DMS79 treated with DMSO at 0.1 percent for 48 hours (cell line): ENCODE results near the gene AIDA.

ENCODE experiments used
- DNase-seq: peaks from one replicate; lab custom pipeline; 2025; lab: John Stamatoyannopoulos, UW

AIDA gene

DNA sequence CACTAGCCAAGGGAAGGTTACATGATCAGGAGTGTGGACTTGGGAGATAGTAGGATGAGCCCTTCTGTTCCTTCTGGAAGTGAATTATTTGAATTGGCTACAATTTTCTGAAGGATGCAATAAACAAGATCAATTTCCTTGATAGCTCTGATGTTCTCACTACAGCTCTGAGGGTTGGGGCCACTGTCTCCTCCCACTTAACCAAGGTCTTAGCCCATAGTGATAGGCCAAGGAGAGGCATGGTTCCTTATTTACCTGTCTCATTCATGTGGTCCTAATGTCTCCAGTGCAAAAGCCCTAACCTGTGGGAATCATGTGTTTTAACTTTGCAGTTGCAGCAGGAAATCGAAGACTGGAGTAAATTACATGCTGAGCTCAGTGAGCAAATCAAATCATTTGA is 59.6 kb downstream of the AIDA start:
- DNase-seq: no peak

DNA sequence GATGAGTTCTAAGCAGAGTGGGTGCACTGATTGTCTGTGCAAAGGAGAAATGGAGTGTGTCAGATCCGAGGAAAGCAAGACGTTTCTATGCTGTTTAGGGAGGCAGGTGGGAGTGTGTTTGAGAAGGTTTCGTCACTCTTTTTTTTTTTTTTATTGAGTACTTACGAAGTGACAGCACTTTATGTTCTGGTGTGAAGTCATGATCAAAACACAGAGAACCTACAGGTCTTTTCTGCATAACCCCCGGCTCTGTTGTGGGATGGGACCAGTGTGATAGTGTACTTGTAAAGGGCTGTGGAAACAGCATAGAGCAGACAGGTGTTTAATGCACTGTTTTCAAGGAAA is 67.7 kb downstream of the AIDA start:
- DNase-seq: no peak

DNA sequence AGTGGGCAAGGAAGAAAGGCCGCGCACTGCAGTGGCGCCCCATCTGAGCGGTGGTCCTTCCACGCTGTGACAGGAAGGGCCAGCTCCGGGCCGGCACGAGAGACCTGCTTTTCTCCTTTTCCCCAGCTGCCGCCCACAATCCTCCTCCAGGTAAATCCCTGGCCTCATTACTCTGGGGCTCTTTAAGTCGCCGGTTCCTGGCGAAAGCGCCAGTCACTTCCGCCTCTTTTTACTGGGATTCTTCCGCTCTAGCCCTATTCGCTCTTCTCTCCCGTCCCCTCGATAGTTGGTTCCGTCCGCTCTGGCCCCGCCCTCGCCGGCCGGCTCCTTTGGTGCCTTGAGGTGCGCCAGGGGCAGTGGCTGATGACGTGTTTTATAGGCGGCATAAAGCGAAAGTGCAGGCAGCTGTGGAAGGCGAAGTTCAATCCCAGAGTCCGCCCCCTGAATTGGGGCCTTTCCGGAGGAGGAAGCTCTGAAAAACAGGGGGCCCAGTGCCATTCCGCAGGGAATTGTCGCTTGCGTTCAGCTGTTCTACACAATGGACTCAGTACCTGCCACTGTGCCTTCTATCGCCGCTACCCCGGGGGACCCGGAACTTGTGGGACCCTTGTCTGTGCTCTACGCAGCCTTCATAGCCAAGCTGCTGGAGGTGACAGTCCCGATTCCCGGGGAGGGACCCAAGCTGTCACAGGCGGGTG is 68.2 kb downstream of the AIDA start:
- peak; percentile 99 for DNase-seq

DNA sequence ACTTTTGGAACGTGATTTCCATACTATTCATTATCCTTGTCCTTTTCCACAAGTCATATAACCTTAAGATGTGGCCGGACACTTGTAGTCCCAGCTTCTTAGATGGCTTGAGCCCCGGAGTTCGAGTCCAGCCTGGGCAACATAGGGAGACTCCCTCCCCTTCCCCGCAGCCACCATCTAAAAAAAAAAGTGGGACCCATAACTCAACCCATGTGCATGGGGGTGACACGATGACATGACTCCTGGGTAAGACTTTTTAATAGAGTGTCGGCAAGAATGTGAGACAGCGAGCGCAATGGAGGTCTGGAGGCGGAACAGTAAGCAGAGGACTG is 68.7 kb downstream of the AIDA start:
- DNase-seq: no peak

DNA sequence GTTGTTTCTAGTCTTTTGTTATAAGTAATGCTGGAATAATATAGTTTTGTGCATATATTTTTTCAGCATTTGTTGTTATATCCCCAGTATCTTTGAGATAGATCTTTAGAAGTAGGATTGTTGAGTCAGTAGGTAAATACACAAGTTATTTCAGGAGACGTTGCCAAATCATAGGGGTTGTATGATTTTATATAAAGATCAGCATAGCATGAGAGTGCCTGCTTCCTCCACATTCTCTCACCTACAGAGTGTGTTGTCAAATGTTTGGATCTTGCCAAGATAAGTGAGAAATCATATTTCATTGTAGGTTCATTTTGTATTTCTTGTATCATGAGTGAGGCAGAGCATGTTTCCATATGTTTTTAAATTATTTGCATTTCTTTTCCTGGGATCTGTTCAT is 69.8 kb downstream of the AIDA start:
- no peak for DNase-seq

DNA sequence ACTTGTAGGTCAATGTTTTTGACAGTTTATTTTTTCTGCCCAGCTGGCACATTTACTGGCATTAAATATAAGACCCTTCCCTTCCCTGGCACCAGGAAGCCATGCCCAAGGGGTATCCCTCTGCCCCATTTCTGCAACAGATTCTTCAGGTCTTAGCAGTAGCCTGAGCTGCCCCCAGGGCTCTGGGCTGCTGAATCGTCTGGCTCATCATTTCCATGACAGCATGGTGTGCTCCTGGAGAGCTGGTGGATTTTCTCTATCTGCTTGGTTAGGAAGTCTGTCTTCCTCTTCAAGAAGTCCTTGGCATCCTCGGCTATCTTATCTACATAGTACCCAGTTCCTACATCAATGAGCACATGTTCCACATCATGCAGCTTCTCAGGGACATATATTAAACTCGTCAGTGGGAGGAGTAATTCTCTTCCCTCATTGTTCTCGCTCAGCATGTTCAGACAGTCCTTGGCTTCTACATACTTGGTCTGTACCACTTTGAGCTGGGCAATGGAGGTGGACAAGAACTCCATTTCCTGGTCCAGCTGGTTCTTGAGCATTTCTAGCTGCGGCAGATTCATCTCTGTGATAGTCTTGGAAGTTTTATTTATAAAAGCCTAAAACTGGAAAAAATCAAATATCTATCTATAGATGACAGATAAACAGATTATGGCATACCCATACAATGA is 70.9 kb downstream of the AIDA start:
- DNase-seq: no peak

DNA sequence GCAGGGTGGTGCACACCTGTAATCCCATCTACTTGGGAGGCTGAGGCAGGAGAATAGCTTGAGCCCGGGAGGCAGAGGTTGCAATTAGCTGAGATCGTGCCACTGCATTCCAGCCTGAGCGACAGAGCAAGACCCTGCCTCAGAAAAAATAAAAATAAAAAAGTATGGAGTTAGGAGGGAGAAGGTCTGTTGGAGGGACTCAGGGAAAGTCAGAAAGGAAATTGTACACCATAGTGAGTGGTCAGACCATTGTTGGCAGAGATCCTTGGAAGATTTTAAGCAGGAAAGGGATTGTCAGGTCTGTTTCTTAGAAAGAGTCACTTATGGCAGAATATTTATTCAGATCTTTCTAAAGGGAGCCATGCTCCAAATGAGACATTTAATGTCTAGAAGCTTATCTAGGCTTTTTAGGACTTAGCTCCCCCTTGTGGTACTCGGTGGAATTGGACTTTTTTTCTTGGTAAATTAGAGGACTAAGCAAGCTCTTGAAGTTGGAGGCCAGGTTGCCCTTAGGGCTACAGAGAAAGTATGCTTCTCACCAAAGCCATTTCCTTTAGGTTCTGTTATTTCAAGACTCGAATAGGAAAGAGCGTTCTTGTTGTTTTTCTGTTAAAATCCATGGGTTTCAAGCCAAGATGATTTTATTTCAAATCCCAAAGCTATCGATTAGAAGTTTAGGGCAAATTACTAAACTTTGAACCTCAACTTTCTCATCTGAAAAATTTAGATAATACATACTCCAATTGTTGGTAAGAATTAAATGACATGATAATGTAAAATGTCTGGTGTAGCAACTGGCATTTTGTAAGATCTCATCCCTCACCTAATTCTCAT is 77.9 kb downstream of the AIDA start:
- DNase-seq: peak; percentile 77

DNA sequence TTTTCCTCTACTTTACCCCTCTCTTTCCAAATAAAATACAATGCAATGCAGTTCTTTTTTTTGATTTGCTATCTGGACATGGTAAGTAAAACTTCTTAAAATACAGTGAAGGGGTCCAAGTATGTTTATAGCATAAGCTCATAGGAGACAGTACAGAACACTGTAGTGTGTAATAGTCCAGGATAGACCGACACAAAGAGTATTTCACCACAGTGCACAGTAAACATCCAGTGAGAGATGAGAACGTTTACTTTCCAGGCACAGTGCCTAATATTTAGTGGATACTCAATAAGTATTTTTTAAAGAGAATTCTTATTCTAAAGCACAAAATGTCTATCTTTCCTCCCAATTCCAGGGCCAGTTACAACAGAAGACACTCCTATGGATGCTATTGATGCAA is 79.5 kb downstream of the AIDA start:
- DNase-seq: no peak

DNA sequence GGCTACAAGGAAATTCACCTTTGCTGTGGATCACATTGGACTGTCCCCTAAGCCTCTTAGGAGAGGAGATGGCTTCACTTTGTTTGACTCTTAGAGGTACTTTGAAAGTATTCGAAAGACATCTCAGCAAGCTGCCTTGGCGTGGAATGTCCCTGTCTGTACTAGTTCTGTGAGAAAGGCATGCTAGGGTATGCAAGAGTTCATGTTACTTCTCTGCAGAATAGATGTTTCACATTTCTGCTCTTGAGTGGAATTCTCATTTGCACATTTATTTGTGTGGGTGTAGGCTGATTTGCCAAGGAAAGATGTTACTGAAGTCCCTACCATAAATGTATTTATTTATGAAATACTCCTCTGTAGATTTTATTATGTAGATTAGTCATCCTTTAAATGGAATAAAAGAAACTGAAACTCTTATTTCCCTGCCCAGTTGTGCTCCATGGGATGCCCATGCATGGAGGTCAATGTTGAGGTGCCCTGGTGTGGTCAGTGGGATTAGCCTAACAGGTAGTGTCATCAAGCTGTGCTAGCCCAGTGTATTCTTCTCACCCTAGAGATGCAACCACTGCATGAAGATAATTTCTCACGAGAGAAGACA is 80.6 kb downstream of the AIDA start:
- DNase-seq: no peak

DNA sequence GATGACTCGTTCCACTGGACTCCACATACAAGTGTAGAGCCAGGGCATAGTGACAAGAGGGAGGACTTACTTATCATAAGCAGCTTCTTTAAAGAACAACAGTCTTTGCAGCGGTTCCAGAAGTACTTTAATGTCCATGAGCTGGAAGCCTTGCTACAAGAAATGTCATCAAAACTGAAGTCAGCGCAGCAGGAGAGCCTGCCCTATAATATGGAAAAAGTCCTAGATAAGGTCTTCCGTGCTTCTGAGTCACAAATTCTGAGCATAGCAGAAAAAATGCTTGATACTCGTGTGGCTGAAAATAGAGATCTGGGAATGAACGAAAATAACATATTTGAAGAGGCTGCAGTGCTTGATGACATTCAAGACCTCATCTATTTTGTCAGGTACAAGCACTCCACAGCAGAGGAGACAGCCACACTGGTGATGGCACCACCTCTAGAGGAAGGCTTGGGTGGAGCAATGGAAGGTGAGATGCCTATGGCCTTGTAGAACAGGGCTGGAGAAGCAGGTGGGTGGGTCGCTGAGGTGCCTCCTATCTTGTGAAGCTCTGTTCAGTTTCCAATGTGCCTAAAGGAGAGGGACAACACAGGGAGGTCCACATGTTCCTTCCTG is 82.3 kb downstream of the AIDA start:
- DNase-seq: no peak

DNA sequence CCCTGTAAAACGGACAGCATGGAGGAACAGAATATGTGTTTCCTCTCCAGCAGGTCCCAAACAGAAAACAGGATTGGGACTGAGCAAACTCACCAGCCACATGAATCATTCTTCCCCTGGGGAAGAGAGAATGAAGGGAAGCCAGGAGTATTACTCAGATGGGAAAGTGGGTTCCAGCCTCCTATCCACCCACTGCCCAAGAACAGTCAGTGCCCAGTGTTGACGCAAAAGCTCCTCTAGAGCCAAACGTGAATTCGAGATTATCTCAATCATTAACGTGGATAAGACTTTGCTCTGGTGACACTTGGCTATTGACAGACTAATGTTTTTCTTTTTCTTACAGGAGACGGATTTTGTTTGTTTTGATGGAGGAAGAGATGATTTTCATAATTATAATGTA is 85.1 kb downstream of the AIDA start:
- DNase-seq: no peak

DNA sequence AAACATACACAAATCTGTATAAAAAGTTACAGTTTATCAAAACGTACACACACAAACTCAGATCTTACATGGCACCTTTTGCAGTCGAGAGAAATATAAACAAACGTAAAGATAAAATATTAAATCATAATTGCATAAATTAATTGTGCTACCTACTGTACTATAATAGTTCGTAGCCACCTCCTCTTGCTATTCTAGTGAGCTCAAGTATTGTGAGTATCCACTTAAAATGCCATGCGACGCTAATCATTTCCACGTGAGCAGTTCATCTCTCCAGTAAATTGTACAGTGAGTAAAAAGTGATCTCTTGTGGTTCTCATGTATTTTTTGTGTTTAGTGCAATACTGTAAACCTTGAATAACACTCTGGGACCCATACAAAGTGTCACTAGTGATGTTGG is 88.1 kb downstream of the AIDA start:
- DNase-seq: no peak

DNA sequence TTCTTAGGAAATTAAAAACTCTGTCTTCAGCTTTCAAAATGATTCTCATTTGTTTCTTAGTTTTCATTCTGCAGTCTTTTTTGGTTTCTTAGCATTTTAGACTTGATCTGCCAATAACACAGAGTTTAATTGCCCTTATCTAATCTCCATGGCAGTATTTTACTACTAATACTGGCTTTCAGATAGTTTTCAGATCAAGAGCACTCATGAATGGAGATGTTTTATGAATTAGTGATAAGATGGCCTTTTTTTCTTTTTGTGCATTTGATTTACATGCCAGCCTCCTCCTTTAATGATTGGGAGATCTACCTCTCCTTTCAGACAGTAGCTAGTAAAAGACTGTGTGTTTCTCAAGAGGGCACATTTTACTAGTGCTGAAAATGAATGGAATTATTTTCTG is 88.8 kb downstream of the AIDA start:
- DNase-seq: no peak

DNA sequence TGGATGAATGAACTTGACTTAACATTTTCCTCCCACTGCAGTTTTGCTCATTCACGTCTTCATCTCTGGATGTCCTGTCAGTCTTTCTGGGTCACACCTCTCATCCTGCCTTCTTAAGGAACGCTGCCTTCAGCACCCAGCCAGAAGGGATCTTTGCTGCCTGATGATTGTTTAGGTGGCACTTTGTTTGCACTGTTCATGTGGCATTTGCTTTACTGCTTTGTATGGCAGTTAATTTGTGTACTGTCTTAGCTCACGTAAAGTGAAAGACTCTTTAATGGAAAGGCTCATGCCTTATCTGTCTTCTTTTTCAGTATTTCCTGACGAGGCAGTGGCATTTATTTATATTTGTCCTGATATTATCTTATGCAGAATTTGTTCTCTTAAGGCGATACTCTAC is 89.5 kb downstream of the AIDA start:
- no peak for DNase-seq

DNA sequence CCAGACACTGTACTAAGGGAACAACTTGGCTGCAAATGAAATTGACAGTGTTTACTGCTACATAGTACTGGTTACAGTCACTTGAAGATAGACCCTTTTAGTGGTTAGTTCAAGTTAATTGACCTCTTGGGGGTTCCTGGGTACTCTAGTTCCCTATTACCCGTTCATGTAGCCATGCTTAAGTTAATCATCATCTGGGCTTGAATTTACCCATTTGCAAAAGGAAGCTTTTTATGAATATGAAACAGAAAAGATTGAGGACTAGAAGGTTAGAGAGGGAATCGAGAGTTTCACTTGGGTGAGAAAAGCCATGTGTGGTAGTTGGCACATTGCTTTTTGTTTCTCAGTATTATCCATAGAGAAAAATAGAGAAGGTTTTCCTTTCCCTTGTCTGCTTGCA is 91.7 kb downstream of the AIDA start:
- DNase-seq: no peak

DNA sequence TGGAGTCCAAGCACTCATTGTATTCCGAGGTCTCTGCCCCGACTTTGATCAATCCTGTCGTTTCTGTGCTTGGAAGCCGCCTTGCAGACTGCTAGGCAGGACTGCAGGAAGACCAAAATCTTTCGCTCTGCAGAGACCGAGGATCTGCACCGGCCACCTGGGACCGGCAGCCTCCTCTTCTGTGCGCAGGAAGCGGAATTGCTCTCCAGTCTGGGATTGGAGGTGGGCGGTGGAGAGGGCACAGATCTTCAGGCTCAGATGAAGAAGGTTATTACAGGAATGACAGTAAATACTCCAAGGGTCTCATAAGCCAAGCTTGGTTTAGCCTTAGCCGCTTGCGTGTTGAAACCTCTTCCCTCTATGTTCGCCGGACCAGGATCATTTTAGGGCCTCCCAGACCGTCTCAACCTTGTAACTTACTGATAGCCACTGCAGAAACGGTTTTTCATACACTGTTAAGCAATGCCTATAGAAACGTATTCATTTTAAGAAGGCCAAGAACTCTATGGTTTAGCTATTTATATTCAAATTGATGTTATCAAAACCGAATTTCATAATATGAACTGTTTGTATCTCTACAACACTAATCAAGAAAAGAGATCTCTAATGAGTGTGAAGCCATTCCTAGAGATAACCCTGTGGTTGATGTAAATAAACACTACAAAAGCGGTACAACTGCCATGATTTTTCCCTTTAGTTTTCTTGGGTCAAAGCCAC is 93.3 kb downstream of the AIDA start:
- no peak for DNase-seq
